Stimulated activated CD4-positive, alpha-beta T cell treated with anti-CD3 and anti-CD28 coated beads, Interleukin-2, amount 100 ng/mL, for 24 hours (primary cell): ENCODE results near the gene ABCC3.
"Not testable (repeated sequence)": the region's sequence is repeated elsewhere in the genome, so short reads cannot be mapped to it uniquely, and the experiment has no call there.

Experiments used
- DNase-seq, 2 donors: peaks; one replicate each; pipeline ENCODE4 v3.0.0-alpha.2; 2020

The ABCC3 gene

GRCh38 chr17:50709053-50709452 is 74.4 kb downstream of the ABCC3 start:
- DNase-seq, result not testable (repeated sequence)

- DNase-seq, result no peak
Observed at GRCh38 chr17:50710025-50710424, 75.3 kb downstream of the ABCC3 start.

GRCh38 chr17:50710650-50711049 is 76.0 kb downstream of the ABCC3 start:
- DNase-seq, result no peak

- no peak for DNase-seq
Observed at GRCh38 chr17:50712641-50713040, 78.0 kb downstream of the ABCC3 start.

- DNase-seq, result no peak
Observed at GRCh38 chr17:50715471-50715870, 80.8 kb downstream of the ABCC3 start.

- peak; percentile 93 to 95 for DNase-seq
Observed at GRCh38 chr17:50719144-50719923, 84.7 kb downstream of the ABCC3 start, which contains the start of gene LUC7L3. Gene LUC7L3 (plus strand): TSS chr17:50719603. CDS start chr17:50719733, 130 bp downstream.

- no peak for DNase-seq
Observed at GRCh38 chr17:50719924-50720794, 85.5 kb downstream of the ABCC3 start.

- DNase-seq, result no peak
Observed at GRCh38 chr17:50721194-50722010, 86.7 kb downstream of the ABCC3 start.

GRCh38 chr17:50722746-50723145 is 88.1 kb downstream of the ABCC3 start:
- DNase-seq, result no peak

- not testable (repeated sequence) for DNase-seq
Observed at GRCh38 chr17:50724622-50725021, 89.9 kb downstream of the ABCC3 start.

GRCh38 chr17:50725769-50726655 is 91.3 kb downstream of the ABCC3 start:
- DNase-seq, result no peak

- no peak for DNase-seq
Observed at GRCh38 chr17:50728112-50728429, 93.4 kb downstream of the ABCC3 start.

GRCh38 chr17:50728881-50729765 is 94.4 kb downstream of the ABCC3 start:
- DNase-seq, result no peak

GRCh38 chr17:50731575-50732460 is 97.1 kb downstream of the ABCC3 start:
- DNase-seq, result no peak

GRCh38 chr17:50735287-50735686 is 100.6 kb downstream of the ABCC3 start:
- DNase-seq, result no peak

GRCh38 chr17:50737118-50737698 is 102.5 kb downstream of the ABCC3 start:
- DNase-seq, result no peak

GRCh38 chr17:50739098-50739497 is 104.4 kb downstream of the ABCC3 start:
- DNase-seq, result no peak
